ENCODE data around the gene SDHC. TPM values are rescaled to one million over a fixed set of nuclear protein-coding genes. Genes with fewer than 3 reads are reported as not detected.
A peak's percentile ranks its signal among the peaks of the same experiment; 100 is the strongest.
"Not testable (repeated sequence)": the region's sequence is repeated elsewhere in the genome, so short reads cannot be mapped to it uniquely, and the experiment has no call there.

SDHC gene
- total RNA-seq, 1 donor from 2014 or later: 158 TPM

DNA sequence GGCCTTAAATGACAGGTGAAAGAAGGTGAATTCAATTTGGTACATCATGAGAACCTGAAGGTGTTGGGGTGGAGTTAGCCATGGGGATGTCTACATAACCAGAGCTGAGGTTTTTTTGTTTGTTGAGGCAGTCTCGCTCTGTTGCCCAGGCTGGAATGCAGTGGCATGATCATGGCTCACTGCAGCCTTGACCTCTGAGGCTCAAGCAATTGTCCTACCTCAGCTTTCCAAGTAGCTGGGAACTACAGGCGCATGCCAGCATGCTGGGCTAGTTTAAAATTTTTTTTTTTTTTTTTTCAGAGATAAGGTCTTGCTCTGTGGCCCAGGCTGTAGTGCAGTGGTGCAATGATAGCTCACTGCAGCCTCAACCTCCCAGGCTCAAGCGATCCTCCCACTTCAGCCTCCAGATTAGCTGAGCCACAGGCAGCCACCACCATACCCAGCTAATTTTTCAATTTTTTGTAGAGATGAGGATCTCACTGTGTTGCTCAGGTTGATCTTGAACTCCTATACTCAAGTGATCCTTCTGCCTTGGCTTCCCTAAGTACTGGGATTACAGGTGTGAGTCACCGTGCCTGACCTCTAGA, 2.5 kb upstream of the SDHC start:
- Histone ChIP-seq H3K9me3 (no peaks in the 10 kb centered on the region), H3K4me1 (peaks cover 17% of the 10 kb centered on the region), H3K27me3 (no peaks in the 10 kb centered on the region), H3K4me3 (no peak overlapping the region), H3K27ac (no peak overlapping the region), H3K36me3 (no peaks in the 10 kb centered on the region)
- intact Hi-C loops (cut with DNase I): no loop called here
- TF ChIP-seq, protein P1, sequence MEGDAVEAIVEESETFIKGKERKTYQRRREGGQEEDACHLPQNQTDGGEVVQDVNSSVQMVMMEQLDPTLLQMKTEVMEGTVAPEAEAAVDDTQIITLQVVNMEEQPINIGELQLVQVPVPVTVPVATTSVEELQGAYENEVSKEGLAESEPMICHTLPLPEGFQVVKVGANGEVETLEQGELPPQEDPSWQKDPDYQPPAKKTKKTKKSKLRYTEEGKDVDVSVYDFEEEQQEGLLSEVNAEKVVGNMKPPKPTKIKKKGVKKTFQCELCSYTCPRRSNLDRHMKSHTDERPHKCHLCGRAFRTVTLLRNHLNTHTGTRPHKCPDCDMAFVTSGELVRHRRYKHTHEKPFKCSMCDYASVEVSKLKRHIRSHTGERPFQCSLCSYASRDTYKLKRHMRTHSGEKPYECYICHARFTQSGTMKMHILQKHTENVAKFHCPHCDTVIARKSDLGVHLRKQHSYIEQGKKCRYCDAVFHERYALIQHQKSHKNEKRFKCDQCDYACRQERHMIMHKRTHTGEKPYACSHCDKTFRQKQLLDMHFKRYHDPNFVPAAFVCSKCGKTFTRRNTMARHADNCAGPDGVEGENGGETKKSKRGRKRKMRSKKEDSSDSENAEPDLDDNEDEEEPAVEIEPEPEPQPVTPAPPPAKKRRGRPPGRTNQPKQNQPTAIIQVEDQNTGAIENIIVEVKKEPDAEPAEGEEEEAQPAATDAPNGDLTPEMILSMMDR (IDR thresholded peaks at IDR 0.05): no peak
- DNase-seq (no peak), ATAC-seq (no peak)

DNA sequence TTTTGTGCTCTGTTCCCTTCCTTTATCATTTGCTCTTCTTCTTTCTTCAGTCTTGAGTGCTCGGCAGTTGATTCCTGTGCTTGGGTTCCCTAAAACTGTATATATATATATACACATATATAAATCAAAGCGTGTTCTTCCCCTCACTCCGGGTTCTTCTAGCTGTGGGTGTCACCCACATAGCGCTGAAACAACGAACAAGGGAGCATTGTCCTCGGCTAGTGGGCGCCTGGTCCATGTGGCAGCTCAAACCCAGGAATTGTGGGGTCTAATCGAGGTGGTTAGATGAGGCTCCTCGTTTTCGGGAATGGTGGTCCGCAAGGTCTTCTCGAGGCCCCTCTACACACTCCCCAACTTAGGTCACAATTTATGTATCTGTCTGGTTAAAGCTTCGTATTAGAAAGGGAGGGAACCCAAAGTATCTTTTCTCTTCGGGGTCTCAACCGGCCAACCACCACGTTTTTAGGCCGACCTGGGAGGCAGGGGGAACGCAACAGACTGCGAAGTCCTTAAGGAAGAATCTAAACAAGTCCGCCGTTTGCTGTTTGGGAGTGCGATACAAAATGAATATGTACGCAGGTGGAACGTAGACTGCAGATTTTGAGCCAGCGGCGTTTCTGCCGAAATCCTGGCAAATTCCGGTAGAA, 504 bp upstream of the SDHC start:
- intact Hi-C loops (cut with DNase I): no loop called here
- DNase-seq: no peak
- Histone ChIP-seq H3K9me3 (no peaks in the 10 kb centered on the region), H3K36me3 (peaks cover 3% of the 10 kb centered on the region), H3K27ac (peak overlapping the region; percentile 96), H3K4me3 (peak overlapping the region; percentile 96), H3K27me3 (no peaks in the 10 kb centered on the region), H3K4me1 (peaks cover 16% of the 10 kb centered on the region)
- TF ChIP-seq, protein P1 (IDR thresholded peaks at IDR 0.05): no peak
- ATAC-seq: peak; percentile 4

DNA sequence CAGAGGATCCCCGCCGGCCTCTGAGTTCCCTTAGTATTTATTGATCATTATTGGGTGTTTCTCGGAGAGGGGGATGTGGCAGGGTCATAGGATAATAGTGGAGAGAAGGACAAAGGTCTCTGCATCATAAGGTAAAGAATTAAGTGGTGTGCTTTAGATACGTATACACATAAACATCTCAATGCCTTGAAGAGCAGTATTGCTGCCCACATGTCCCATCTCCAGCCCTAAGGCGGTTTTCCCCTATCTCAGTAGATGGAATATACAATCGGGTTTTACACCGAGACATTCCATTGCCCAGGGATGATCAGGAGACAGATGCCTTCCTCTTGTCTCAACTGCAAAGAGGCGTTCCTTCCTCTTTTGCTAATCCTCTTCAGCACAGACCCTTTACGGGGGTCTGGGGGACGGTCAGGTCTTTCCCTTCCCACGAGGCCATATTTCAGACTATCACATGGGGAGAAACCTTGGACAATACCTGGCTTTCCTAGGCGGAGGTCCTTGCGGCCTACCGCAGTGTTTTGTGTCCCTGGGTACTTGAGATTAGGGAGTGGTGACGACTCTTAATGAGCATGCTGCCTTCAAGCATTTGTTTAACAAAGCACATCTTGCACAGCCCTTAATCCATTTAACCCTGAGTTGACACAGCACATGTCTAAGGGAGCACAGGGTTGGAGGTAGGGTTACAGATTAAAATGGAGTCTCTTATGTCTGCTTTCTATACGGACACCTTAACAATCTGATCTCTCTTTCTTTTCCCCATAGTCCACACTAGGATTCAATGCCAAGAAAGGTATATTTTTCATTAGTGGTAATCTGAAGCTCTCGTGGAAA, 1.9 kb downstream of the SDHC start:
- intact Hi-C loops (cut with DNase I): not testable (repeated sequence)

DNA sequence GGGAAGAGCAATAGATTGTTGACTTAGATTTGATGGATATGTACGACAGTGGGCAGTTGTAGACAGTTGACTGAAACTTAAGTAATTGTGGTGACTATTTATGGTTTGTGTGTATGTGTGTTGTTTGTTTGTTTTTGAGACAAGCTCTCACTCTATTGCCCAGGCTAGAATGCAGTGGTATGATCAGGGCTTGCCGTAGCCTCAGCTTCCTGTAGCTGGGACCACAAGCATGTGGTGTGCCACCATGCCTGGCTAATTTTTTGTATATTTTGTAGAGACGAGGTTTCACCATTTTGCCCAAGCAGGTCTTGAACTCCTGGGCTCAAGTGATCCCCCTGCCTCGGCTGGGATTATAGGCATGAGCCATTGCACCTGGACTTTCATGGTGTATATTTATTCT, 9.8 kb downstream of the SDHC start:
- H3K36me3 ChIP-seq: peaks cover 46% of the 10 kb centered on the region
- ATAC-seq (no peak), DNase-seq (no peak)
- no peaks in the 10 kb centered on the region for H3K4me1 ChIP-seq
- H3K27ac ChIP-seq: no peak overlapping the region
- intact Hi-C loops (cut with DNase I): no loop called here
- TF ChIP-seq, protein P1 (IDR thresholded peaks at IDR 0.05): no peak
- no peaks in the 10 kb centered on the region for H3K9me3 ChIP-seq
- H3K27me3 ChIP-seq: no peaks in the 10 kb centered on the region
- H3K4me3 ChIP-seq: no peak overlapping the region

More for the DNA sequence above, 1.9 kb downstream of the SDHC start:
- H3K4me1 ChIP-seq: peaks cover 16% of the 10 kb centered on the region
- not testable (repeated sequence) for H3K4me3 ChIP-seq, H3K27me3 ChIP-seq, ATAC-seq, DNase-seq, H3K9me3 ChIP-seq, H3K27ac ChIP-seq, H3K36me3 ChIP-seq

DNA sequence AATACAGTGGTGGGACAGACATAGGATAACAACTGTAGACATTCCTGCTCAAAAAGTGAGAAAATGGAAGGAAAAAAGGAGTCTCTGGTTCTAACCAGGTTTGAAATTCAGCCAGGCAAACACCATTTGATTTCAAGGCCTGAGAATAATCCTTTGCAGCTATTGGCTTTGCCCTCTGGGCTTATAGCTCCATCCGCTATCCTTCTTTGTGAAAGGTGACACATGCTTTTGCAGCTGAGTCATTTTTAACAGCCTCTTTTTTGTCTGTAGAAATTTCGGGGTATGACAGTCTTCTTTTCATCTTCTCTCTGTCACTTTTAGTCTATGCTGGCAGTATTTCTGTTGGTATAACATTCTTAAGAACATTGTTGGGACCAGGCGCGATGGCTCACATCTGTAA, 16.2 kb downstream of the SDHC start:
- no peak overlapping the region for H3K27ac ChIP-seq
- TF ChIP-seq, protein P1 (IDR thresholded peaks at IDR 0.05): no peak
- DNase-seq (no peak), ATAC-seq (no peak)
- H3K27me3 ChIP-seq: no peaks in the 10 kb centered on the region
- peaks cover 92% of the 10 kb centered on the region for H3K36me3 ChIP-seq
- no peaks in the 10 kb centered on the region for H3K4me1 ChIP-seq
- intact Hi-C loops (cut with DNase I): no loop called here
- no peaks in the 10 kb centered on the region for H3K9me3 ChIP-seq
- H3K4me3 ChIP-seq: no peak overlapping the region

DNA sequence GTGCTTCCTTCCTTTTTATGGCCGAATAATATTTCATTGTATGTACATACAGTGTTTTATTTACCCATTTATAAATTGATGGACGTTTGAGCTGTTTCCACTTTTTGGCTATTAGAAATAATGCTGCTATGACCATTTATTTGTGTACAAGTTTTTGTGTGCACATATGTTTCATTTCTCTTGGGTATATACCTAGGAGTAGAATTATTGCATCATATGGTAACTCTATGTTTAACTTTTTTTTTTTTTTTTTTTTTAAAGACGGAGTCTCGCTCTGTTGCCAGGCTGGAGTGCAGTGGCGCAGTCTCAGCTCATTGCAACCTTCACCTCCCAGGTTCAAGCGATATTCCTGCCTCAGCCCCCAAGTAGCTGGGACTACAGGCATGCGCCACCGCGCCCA, 19.0 kb downstream of the SDHC start:
- peaks cover 88% of the 10 kb centered on the region for H3K36me3 ChIP-seq
- no peak overlapping the region for H3K27ac ChIP-seq
- TF ChIP-seq, protein P1 (IDR thresholded peaks at IDR 0.05): no peak
- no peaks in the 10 kb centered on the region for H3K9me3 ChIP-seq
- ATAC-seq (no peak), DNase-seq (no peak)
- no peaks in the 10 kb centered on the region for H3K4me1 ChIP-seq
- H3K4me3 ChIP-seq: no peak overlapping the region
- H3K27me3 ChIP-seq: no peaks in the 10 kb centered on the region
- intact Hi-C loops (cut with DNase I): no loop called here

All from upper lobe of right lung (tissue), 1 donor.